ENCODE measurements around the gene D2HGDH.

DNA sequence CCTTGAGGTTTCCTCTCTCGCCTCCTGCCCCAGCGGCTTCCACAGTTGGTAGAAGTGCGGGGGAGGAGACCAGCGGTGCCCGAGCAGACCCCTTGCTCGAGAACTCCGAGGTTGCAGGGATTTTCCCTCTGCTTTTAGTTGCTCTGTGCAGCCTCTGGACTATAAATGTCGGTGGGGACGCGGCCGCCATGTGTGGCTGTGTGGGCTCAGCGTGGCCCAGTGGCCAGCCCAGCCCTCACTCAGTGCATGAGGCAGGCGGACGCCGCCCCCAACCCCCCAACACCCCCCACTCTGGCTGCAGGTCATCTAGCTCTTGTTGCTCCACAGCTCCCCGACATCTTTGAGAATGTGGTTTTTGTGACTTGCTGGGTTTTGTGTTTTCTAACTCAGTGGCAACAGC is 15.3 kb upstream of the D2HGDH start:
- TF ChIP-seq SIN3A (IDR thresholded peaks at IDR 0.05; ENCODE audit: borderline replicate concordance, insufficient read depth, low read length) (no peak), POLR2AphosphoS5 (IDR thresholded peaks at IDR 0.05; ENCODE audit: low read depth, low read length) (no peak), TAF1 (IDR thresholded peaks at IDR 0.05; ENCODE audit: borderline replicate concordance, insufficient read depth, low read length) (no peak), FOXP2 (optimal IDR thresholded peaks at IDR 0.05; ENCODE audit: borderline replicate concordance, extremely low read depth, extremely low read length, insufficient read depth) (no peak)

All from PFSK-1 (cell line).